GM21447 (cell line): ENCODE results near the gene LMCD1.

ENCODE experiments used
- ATAC-seq: cut with Tn5 transposase; IDR thresholded peaks from one replicate; pipeline ENCODE4 v1.9.1; 2021; ENCODE audit not compliant: unreplicated experiment

Gene LMCD1

DNA sequence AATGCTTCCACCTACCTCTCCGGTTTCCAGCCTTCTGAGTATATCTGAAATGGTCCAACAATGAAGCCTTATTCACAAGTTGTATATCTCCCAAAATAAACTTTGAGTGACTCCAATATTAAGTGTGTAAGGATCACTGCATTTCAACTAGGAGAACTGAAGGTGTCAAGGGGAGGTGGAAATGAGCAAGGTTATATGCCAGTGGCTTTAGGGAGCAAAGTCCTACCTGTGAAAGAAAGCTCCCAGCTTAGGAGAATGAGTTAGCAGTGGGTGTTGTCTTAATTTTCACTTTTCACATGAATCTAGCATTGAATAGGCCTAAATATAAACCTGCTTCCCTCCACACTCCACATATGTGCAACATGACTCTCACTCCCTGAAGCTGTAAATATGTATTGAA lies 29.0 kb downstream of the LMCD1 start:
- ATAC-seq, result no peak

DNA sequence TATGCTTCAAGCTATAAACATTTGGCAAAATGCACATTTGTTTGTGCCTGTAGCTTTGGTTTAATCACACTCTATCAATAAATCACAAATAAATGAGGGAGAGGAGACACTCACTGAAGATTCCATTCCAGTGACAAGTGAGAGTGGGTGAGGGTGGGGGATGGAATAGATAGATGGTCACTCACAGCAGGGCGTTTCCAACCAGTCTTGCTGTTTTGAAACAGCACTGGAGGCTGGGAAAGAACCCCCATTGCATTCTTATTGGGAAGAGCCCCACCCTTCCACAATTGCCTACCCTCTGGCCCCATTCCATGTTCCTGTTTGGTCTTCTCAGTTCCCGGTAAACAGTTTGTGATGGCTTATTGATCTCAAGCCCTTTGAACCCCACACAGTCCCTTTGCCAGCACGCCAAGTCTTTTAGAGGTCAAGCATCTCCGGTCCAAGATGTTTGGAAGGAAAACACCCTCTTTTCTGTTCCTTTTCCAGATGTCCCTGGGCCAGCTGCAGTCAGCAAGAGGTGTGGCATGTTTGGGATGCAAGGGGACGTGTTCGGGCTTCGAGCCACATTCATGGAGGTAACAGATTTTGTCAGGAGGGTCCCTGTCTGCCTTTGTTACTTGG lies 30.7 kb downstream of the LMCD1 start:
- ATAC-seq, result no peak

DNA sequence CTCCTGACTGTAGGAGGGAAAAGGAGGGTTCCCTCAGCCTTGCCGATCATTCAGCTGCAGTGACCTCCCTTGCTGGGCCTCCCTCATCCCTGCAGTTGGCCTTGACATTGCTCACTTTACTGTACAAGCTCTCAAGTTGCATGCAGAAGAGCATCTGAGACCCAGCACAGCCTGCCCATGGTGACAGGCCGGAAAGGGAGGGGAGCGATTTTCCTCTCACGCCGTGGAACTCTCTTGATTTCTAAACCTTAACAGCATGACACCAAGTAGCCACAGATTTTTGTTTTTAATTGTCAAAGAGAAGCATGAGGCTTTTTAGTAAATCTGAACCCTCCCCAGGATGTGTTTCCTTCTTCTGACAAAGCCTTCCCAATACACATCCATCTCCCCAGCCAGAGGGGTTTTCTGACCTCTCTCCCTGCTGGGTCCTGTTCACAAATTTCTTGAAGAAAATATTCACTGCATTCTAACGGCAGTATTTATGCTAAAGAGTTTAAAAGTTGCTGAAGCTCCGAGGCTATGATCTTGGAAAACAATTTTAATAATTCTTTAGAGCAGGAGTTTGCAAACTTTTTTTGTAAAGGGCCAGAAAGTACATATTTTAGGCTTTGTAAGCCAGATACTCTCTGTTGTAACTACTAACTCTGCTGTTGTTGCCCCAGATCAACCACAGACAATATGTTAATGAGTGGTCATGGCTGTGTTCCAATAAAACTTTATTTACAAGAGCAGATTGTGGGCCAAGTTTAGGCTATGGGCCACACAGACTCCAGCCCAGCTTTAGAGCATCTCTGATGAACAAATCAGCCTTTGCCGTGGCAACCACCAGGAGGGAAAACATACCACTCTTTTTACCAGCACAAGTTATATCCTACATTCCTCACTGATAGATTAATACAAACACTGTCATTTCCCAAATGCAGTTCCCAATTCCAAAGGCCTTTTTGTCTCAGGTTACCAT lies 34.8 kb downstream of the LMCD1 start:
- ATAC-seq, result no peak

DNA sequence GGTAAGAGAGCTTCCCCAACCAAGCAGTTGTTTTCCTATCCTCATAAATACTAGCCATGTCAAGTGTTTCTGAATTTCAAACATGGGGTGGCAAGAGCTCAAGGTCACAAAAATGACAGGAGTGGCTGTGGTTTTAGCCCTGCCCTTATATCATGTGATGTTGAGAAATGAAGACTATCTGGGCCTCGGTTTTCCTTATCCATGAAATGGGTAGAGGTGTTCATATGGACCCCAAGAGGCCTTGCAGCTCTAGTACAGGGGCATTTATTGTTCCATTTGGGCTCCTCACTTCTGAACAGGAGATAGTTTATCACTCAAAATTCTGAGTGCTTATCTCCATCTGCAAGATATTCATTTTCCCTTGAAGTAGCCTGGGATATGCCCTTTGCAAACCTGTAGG lies 35.8 kb downstream of the LMCD1 start:
- ATAC-seq, result no peak

DNA sequence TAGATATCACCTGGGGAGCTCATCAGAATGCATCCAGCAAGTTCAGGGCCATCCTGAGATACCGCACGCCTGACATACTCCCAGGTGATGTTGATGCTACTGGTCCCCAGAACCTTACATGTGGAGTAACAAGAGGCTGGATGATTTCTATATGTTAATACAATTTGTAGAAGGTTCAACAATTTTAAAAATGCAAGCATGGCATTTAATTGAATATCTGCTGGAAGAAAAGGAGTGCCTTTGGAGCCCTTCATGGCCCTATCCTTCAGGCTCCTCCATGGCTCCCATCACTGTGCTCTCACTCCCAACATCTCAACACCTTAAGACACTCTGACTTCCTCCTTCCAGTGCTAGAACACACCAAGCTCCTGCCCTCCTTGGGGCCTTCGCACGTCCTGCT lies 36.6 kb downstream of the LMCD1 start:
- ATAC-seq, result no peak

DNA sequence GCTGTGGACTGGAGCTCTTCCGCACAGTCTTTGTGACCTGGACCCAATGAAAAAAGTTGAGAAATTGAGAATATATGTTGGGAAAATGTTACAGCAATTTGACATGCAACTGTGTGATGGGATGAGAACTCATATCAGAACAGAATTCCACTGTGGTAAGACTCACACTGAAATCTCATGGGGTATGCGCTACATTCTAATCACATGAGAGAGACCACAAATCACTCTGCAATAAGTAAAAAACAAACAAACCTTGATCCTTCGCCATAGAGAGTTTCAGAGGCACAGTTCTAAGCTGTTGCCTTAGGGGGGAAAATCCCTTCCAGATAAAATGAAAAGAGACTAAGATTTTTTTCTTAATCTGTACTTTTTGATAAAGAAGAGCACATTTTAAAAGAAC lies 37.3 kb downstream of the LMCD1 start:
- no peak for ATAC-seq

DNA sequence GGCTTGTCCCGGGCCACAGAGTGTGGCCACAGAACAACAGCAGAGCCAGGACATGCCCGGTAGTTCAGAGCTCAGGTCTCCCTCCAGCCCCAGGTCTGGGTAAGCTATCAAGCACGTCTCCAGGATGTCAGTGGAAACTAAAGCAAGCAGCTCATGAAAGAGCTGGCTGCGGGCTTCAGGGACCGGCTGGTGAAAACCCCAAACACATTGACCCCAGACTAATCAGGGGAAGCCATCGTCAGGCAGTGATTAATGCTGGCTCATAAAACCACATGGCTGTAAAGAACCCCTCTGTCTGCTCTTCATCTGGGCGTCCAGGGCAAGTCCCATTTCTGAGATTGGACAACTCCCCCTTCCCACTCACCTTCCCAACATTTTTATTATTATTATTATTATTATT lies 37.8 kb downstream of the LMCD1 start:
- ATAC-seq, result no peak

DNA sequence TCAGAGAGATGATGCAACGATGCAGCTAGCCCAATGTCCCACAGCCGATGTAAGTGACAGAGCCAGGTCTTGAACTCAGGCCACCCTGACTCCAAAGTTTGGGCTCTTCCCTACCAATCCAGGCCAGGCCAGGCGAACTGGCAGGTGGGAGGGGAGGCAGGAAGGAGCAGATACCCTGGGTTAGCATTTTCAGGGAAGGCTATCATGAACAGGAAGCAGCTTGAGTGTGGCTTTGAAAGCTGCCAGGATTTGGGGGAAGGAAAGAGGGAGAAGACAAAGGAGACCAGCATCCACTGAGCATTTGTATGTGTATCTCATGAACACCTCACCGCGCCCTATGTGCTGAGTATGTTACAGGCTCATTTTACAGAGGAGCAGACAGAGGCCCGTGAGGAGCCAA lies 38.8 kb downstream of the LMCD1 start:
- ATAC-seq, result no peak

DNA sequence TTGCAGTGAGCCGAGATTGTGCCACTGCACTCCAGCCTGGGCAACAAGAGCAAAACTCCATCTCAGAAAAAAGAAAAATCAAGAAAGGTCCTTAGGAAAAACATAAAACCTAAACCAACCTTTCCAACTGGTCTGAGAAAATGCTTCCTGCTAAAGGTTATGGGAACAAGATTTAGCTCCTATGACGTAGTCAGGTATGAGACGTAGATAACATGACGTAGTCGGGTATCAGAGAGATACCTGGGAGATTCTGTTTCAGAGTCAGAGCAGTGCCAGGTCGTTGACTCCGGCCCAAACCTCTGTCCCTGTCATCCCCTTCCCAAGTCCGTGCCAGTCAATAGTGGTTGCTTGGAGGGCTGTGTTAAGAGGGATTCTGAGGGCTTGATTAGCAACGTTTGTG lies 39.9 kb downstream of the LMCD1 start:
- ATAC-seq, result no peak

DNA sequence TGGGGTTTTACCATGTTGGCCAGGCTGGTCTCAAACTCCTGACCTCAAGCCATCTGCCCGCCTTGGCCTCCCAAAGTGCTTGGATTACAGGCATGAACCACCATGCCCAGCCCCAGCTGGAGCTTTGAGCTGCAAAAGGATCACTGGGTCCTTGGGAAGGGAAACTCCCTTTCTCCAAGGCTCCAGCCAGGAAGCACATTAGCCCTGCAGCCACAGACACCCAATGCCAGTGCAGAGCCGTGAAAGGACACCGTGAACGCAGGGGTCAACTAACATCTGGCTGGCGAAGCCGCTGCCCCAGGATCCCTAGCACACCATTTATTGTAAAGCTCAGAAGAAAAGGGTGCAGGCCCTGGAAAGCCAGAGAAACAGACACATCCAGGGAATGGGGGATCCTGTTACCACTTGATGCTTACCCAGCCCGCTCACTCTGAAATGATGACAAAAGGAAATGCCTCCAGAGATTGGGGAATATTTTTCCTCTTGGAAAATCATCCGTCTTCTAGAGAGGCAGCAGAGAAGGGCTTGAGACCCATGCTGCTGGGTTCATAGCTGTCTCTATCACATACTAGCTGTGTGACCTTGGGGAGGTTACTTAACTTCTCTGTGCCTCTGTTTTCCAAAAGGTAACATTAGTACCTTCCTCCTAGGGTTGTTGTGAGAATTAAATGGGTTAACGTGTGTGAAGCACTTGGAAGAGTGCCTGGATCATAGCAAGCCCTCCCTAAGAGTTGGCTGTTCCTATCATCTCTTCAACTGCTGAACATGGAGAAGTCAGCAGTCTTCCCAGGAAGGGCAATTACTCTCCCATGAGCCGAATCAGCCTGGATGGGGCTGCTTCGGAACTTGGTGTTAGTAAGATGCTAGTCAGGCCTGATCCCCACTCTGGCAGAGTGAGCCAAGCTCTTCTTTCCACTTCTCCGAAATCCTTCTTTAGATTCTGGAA lies 40.8 kb downstream of the LMCD1 start:
- ATAC-seq, result no peak

DNA sequence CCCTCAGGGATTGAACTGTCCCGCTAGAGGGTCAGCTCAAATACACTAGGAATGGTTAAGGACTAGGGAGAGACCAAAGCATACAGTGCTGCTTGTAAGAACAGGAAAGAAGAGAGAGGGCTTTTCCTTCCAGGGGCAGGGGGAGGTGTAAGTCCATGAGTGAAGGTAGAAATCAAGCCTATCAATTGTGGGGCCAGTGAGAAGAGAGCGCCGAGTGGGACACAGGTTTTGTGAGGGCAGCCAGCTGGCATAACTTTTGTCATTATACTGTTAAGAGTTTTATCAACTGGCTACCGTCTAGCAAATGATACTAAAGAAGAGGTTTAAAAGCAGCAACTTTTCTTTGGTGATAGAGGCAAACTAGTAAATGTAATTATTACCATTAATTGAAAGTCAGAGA lies 45.0 kb downstream of the LMCD1 start:
- no peak for ATAC-seq

DNA sequence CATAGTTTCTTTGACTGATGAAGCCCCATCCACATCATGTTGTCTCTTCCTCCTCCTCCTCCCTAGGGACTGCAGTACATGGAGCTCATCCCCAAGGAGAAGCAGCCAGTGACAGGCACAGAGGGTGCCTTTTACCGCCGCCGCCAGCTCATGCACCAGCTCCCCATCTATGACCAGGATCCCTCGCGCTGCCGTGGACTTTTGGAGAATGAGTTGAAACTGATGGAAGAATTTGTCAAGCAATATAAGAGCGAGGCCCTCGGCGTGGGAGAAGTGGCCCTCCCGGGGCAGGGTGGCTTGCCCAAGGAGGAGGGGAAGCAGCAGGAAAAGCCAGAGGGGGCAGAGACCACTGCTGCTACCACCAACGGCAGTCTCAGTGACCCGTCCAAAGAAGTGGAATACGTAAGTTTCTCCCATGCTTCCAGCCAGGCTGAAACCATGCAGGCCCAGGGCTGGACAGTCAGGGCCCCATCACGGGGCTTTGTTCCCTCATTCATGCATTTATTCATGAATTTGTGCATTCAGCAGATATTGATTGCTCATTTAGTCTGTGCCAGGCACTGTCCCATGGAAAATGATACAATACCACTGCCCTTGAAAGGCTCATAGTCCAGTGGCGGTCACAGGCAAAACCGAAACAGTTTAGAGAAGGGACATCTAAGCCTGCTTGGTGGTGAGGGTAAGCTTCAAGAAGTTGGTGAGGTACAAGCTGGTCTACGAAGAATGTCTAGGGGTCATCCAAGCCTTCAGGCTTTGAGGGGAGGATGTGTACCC lies 47.1 kb downstream of the LMCD1 start:
- no peak for ATAC-seq

DNA sequence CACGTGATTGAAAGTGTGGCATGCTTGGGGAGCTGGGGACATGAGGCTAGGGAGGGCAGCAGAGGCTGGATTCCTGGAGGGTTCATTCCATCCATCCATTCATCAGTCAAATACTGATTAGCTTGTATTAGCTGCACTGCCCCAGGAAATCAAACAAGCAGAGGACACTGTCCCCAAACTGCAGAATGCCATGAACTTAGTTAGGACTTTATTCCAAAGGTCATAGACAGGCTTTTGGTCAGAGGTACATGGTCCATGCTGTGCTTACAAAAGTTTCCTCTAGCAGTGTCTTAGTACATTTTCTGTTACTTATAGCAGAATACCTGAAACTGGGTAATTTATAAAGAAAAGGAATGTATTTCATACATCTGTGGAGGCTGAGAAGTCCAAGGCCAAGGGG lies 47.7 kb downstream of the LMCD1 start:
- ATAC-seq, result no peak

DNA sequence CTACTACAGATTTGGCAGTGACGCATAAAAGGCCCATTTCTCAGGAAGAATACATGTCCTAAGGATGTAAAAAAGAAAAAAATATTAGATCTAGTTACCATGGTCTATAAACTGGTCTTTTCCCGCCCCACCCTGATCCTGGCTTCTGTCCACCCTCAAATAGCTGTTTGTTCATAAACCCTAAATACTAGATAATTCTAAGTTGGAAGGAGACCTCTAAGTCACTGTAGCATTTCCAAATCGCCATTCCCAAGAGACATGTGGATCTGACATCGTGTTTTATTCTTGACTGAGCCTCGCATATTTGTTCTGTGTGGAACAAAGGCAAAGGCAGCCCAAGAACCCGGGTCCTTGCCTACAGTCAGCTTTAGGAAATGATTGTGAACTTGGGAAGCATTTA lies 49.0 kb downstream of the LMCD1 start:
- no peak for ATAC-seq

DNA sequence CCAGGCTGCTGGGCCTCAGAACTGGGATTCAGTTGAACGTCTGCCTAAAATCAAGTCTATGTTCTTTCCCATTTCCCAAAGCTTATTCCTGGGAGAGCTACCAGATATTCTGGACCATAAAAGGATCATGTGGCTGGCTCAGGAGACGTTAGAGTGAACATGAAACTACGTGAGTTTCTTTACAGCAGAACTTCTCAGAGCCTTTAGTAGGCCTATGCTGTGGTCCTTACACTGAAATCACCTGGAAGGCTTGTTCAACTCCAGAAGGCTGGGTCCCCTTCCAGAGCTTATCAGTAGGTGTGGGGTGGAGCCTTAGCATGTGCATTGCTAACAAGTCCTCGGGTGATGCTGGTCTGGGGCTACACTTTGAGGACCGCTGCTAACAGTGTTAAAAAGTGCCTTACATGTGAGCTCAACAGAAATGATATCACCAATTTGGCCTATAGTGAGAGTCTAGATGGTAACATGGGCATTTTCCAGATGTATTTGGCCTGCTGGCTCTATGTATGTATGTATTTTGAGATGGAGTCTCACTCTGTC lies 50.7 kb downstream of the LMCD1 start:
- ATAC-seq, result no peak

DNA sequence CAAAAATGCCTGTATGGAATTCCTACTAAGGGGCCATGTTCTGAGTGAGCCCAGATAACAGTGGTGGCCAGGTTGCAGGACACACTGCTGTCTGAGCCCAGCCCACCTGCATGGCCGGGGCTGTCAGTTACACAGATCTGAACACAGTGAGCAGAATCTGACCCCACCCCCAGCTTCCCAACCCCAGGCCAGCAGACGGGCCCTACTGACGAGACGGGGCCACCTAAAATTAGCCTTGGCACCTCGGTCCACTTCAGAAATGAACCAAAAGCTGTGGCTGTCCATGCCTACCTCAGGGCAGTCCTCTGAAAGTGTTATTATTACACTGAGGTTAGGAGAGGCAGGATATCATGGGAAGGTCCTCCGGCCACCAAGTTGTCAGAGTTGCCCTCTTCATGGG lies 51.8 kb downstream of the LMCD1 start:
- no peak for ATAC-seq

DNA sequence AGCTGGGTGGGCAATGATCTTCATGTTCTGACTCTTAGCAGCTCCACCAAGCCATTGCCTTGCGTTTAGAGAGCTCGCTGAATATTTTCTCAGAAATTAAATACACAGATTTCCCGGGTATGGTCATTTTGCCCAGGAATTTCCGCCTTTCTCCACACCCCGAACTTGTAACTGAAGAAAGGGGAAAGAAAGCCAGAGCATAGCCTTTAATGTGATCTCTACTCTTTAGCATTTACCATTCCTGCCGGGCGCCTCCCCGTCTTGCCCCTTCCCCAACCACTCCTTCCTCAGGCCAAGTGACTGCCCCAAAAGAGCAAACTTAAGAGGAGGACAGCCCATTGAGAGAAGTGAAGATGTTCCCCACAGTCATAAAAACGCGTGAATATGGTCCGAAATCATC lies 53.1 kb downstream of the LMCD1 start:
- no peak for ATAC-seq

DNA sequence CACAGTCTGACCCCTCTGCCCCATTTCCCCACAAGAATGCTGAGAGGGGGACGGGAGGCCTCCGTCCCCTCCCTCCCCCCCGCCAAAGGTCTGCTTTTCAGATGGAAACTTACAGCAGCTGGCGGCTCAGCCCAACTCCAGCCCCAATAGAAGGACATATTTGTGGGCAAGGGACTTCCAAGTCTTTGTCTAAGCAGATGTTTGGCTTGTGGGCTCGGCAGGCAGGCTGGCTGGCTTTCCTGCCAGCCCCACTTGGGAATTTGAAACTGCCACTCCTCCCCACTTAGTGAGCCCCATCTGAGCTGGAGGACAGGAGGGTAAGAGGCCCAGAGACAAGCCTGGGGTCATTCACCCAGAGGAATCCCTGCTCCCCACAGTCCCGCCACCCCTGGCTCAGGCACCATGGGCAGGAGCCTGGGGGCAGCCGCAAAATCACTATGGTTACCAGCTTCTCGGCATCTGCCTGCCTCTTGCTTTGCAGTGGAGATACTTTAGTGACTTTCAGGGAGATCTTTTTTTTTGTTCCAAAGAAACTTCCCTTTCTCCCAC lies 53.6 kb downstream of the LMCD1 start:
- ATAC-seq, result no peak

DNA sequence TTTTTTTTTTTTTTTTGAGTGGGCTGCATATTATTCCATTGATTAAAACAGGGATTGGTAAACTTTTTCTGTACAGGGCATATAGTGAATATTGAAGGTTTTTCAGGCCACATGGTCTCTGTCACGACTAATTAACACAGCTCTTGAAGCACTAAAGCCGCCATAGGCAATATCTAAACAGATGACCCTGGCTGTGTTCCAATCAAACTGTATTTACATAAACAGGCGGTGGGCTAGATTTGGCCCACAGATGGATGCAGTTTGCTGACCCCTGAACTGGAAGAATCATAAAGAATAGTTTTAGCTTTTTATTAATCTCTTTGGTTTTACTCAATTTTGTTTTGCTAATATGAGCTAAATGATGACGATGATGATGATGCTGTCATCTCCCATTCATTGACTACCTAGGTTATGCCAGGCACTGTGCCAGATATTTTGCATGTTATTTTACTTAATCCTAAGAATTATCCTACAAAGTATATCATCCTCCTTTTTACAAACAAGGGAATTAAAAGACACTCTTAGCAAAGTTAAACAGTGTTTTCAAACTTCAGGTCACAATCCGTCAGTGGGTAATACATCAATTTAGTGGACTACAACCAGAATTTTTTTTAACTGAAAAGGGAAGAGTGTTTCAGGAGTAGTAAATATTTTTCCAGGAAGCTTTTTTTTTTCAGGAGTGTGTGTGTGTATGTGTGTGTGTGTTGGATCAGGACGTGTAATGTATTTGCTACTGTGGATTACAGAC lies 54.3 kb downstream of the LMCD1 start:
- no peak for ATAC-seq
